SU-DHL-6 (cell line): ENCODE measurements around the gene RNF8.

ENCODE experiments used
- CTCF ChIP-seq: fragments of 200-600 bp; sonication (generic); IDR thresholded peaks from one replicate; pipeline ENCODE4 v1.5.1; 2017; ENCODE audit warnings: antibody characterized with exemption, mild to moderate bottlenecking, low read length, moderate library complexity; ENCODE audit not compliant: insufficient read depth, poor library complexity, severe bottlenecking
- EZH2phosphoT487 ChIP-seq: fragments of 200-600 bp; sonication (generic), shearing (Covaris generic); conservative IDR thresholded peaks from 2 replicates; pipeline ENCODE4 v1.6.1; 2018; ENCODE audit warnings: mild to moderate bottlenecking, antibody characterized with exemption, low read length, moderate library complexity, mixed read lengths

GRCh38 chr6:37343248-37343647 lies 10.5 kb upstream of the RNF8 start:
- TF ChIP-seq CTCF (no peak), EZH2phosphoT487 (no peak)
